H9 (cell line): ENCODE results near the gene CHRNA9. TPM values are rescaled to one million over a fixed set of nuclear protein-coding genes. Genes with fewer than 3 reads are reported as not detected.

Experiments
- DNase-seq: peaks from one replicate; pipeline ENCODE4 v3.0.0-alpha.2; 2017
- H2AFZ ChIP-seq: one replicate; pipeline ENCODE4 v1.6.1; 2013; ENCODE audit warnings: mild to moderate bottlenecking, low read length, control low read depth, moderate library complexity
- H2AK5ac ChIP-seq: 2 replicates; pipeline ENCODE4 v1.6.1; 2013; ENCODE audit warnings: low read length, control low read depth, mixed read lengths; ENCODE audit not compliant: insufficient read length
- H2BK120ac ChIP-seq: one replicate; pipeline ENCODE4 v1.6.1; 2013; ENCODE audit warnings: low read depth, mild to moderate bottlenecking, low read length, control low read depth, inconsistent platforms; ENCODE audit not compliant: poor library complexity, severe bottlenecking
- H2BK12ac ChIP-seq: 2 replicates; pipeline ENCODE4 v1.6.1; 2013; ENCODE audit warnings: low read length, control low read depth, mixed read lengths, low read depth; ENCODE audit not compliant: insufficient read length
- H2BK15ac ChIP-seq: 2 replicates; pipeline ENCODE4 v1.6.1; 2013; ENCODE audit warnings: low read depth, low read length, control low read depth
- H2BK20ac ChIP-seq: one replicate; pipeline ENCODE4 v1.6.1; 2013; ENCODE audit warnings: low read depth, mild to moderate bottlenecking, low read length, control low read depth, inconsistent platforms; ENCODE audit not compliant: poor library complexity, severe bottlenecking
- H2BK5ac ChIP-seq: 2 replicates; pipeline ENCODE4 v1.6.1; 2013; ENCODE audit warnings: low read length, control low read depth, mixed read lengths; ENCODE audit not compliant: insufficient read length
- H3K14ac ChIP-seq: 2 replicates; pipeline ENCODE4 v1.6.1; 2013; ENCODE audit warnings: low read length, control low read depth; ENCODE audit not compliant: insufficient read depth
- H3K18ac ChIP-seq: 2 replicates; pipeline ENCODE4 v1.6.1; 2013; ENCODE audit warnings: low read depth, mild to moderate bottlenecking, mixed read lengths, low read length, control low read depth; ENCODE audit not compliant: insufficient read length
- H3K23ac ChIP-seq: 2 replicates; pipeline ENCODE4 v1.6.1; 2013; ENCODE audit warnings: low read length, control low read depth, mixed read lengths, low read depth; ENCODE audit not compliant: insufficient read length
- H3K23me2 ChIP-seq: 2 replicates; pipeline ENCODE4 v1.6.1; 2013; ENCODE audit warnings: low read depth, mild to moderate bottlenecking, mixed read lengths, low read length, control low read depth; ENCODE audit not compliant: insufficient read length, poor library complexity, severe bottlenecking
- H3K27ac ChIP-seq: 2 replicates; pipeline ENCODE4 v1.5.1; 2013; ENCODE audit warnings: low read length, control low read depth, mixed read lengths, low read depth; ENCODE audit not compliant: insufficient read length
- H3K27me3 ChIP-seq: 2 replicates; pipeline ENCODE4 v1.6.1; 2013; ENCODE audit warnings: low read length, control low read depth, inconsistent platforms; ENCODE audit not compliant: insufficient read depth
- H3K4ac ChIP-seq: 2 replicates; pipeline ENCODE4 v1.6.1; 2013; ENCODE audit warnings: low read depth, mild to moderate bottlenecking, control low read depth, inconsistent platforms, low read length, moderate library complexity
- H3K4me1 ChIP-seq: 2 replicates; pipeline ENCODE4 v1.6.1; 2013; ENCODE audit warnings: low read length, control low read depth, inconsistent platforms; ENCODE audit not compliant: insufficient read depth
- H3K4me2 ChIP-seq: 2 replicates; pipeline ENCODE4 v1.6.1; 2013; ENCODE audit warnings: low read length, control low read depth, mixed read lengths; ENCODE audit not compliant: insufficient read length, insufficient read depth
- H3K56ac ChIP-seq: 2 replicates; pipeline ENCODE4 v1.6.1; 2013; ENCODE audit warnings: low read depth, mild to moderate bottlenecking, mixed read lengths, low read length, control low read depth; ENCODE audit not compliant: insufficient read length
- H3K79me1 ChIP-seq: 2 replicates; pipeline ENCODE4 v1.6.1; 2013; ENCODE audit warnings: low read depth, mild to moderate bottlenecking, moderate library complexity, low read length, control low read depth, inconsistent platforms; ENCODE audit not compliant: insufficient read depth, poor library complexity, severe bottlenecking
- H3K79me2 ChIP-seq: 2 replicates; pipeline ENCODE4 v1.6.1; 2013; ENCODE audit warnings: low read length, control low read depth, inconsistent platforms; ENCODE audit not compliant: insufficient read depth
- H3K9ac ChIP-seq: 2 replicates; pipeline ENCODE4 v1.6.1; 2013; ENCODE audit warnings: low read length, control low read depth, mixed read lengths; ENCODE audit not compliant: insufficient read length; ENCODE audit errors: extremely low read depth
- H3K9me3 ChIP-seq: one replicate; pipeline ENCODE4 v1.6.1; 2013; ENCODE audit warnings: low read depth, low read length, inconsistent platforms; ENCODE audit not compliant: control insufficient read depth
- H3T11ph ChIP-seq: one replicate; pipeline ENCODE4 v1.6.1; 2013; ENCODE audit warnings: mild to moderate bottlenecking, low read length, control low read depth, inconsistent platforms
- H4K20me1 ChIP-seq: one replicate; pipeline ENCODE4 v1.6.1; 2013; ENCODE audit not compliant: control insufficient read depth, insufficient read length, insufficient read depth
- H4K5ac ChIP-seq: 2 replicates; pipeline ENCODE4 v1.6.1; 2013; ENCODE audit warnings: low read depth, mild to moderate bottlenecking, mixed read lengths, low read length, control low read depth; ENCODE audit not compliant: insufficient read length
- H4K8ac ChIP-seq: replicated peaks from 2 replicates; pipeline ENCODE4 v1.6.1; 2013; ENCODE audit warnings: low read length, control low read depth, mixed read lengths, low read depth; ENCODE audit not compliant: insufficient read length
- H4K91ac ChIP-seq: 2 replicates; pipeline ENCODE4 v1.6.1; 2013; ENCODE audit warnings: low read depth, mild to moderate bottlenecking, moderate library complexity, mixed read lengths, low read length, control low read depth; ENCODE audit not compliant: insufficient read length
- H3K27ac Mint-ChIP-seq, 3 experiments: 2 replicates in 2 of 3; 3 replicates in 1 of 3; pipeline ENCODE4 v1.8.0; 2020 to 2021; ENCODE audit warnings: mixed read lengths in 3 of 3, mild to moderate bottlenecking in 1 of 3, moderate library complexity in 1 of 3
- H3K27me3 Mint-ChIP-seq: 2 replicates; pipeline ENCODE4 v1.8.0; 2021; ENCODE audit warnings: low read depth, mild to moderate bottlenecking, moderate library complexity, mixed read lengths
- H3K36me3 Mint-ChIP-seq, 3 experiments: 2 replicates in 2 of 3; 3 replicates in 1 of 3; pipeline ENCODE4 v1.8.0; 2020 to 2021; ENCODE audit warnings: low read depth in 3 of 3, mixed read lengths in 3 of 3; ENCODE audit not compliant: insufficient read depth in 1 of 3
- H3K4me1 Mint-ChIP-seq, 2 experiments: 2 replicates each; pipeline ENCODE4 v1.8.0; 2020; ENCODE audit warnings: mixed read lengths in 2 of 2
- H3K4me3 Mint-ChIP-seq, 2 experiments: 2 replicates in 1 of 2; 3 replicates in 1 of 2; pipeline ENCODE4 v1.8.0; 2020 to 2021; ENCODE audit warnings: mild to moderate bottlenecking in 2 of 2, mixed read lengths in 2 of 2, moderate library complexity in 1 of 2
- H3K9me3 Mint-ChIP-seq, 2 experiments: 2 replicates in 1 of 2; 3 replicates in 1 of 2; pipeline ENCODE4 v1.8.0; 2020; ENCODE audit warnings: mild to moderate bottlenecking in 2 of 2, mixed read lengths in 2 of 2, moderate library complexity in 1 of 2
- WGBS: extraction: QIAGEN DNeasy Blood & Tissue Kit; methylation state at CpG from one replicate; pipeline ENCODE4 v1.1.7; 2013; ENCODE audit warnings: missing lambda C conversion rate, low lambda C conversion rate, mixed read lengths; ENCODE audit not compliant: insufficient read length; ENCODE audit errors: extremely low coverage; 5-methylcytosine and 5-hydroxymethylcytosine counted together
- total RNA-seq: library from RNA; stranded (reverse); gene quantifications from 2 replicates; pipeline ENCODE4 v1.2.1, GENCODE V29; 2021
- TF ChIP-seq, protein P1 (sequence below): fragments of 200-600 bp; sonication (generic); conservative IDR thresholded peaks from 3 replicates; pipeline ENCODE4 v1.8.0; 2021; ENCODE audit warnings: antibody characterized with exemption, mild to moderate bottlenecking

CHRNA9 gene
- total RNA-seq, 1 experiment from 2014 or later = 1.2 TPM

DNA sequence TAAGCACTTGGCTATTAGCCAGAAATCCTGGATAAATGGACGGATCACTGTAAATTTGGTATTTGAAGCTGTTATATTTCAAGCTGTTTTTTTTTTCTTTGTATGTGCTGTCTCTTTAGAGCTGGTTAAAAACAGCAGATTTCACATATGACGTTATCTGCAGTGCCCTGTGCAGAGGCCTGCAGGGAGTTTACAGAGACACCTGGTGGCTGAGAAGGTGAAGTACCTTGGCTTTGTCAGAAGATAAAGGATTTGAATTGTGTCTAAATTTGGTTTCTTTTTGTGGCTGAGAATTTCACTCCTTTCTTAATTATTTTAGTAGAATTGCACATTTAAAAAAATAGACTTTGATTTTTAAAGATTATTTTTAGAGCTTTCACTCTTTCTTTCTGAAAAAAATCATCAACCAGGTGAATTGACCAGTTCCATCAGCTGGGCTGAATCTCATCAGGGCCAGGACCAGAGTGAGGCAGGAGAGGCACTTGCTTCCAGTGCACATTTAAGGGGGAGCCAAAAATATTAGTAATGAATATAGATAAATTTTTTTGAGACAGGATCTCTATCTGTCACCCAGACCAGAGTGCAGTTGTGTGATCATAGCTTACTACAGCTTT lies 9.6 kb upstream of the CHRNA9 start:
- no peak overlapping the region for H3K4ac ChIP-seq
- no peaks in the 10 kb centered on the region for H3K36me3 Mint-ChIP-seq
- no CpG with 5 or more reads among the region's 2 CpGs for WGBS
- peaks cover 14% of the 10 kb centered on the region; the same call in 1 of the 2 replicates for H3K4me1 ChIP-seq
- no peaks in the 10 kb centered on the region for H3K23me2 ChIP-seq
- H3K4me3 Mint-ChIP-seq = no peak overlapping the region
- H3K27ac ChIP-seq = no peak overlapping the region
- peaks cover 26 to 32% of the 10 kb centered on the region in 2 experiments for H3K4me1 Mint-ChIP-seq
- no peak overlapping the region for H3K56ac ChIP-seq
- no peak overlapping the region for H3K4me2 ChIP-seq
- H3K9me3 ChIP-seq = no peaks in the 10 kb centered on the region
- peaks cover 0 to 2% of the 10 kb centered on the region in 2 experiments; a peak in 1 of 5 replicates for H3K9me3 Mint-ChIP-seq
- no peak overlapping the region for H3T11ph ChIP-seq
- H4K5ac ChIP-seq = no peak overlapping the region
- TF ChIP-seq, protein P1, sequence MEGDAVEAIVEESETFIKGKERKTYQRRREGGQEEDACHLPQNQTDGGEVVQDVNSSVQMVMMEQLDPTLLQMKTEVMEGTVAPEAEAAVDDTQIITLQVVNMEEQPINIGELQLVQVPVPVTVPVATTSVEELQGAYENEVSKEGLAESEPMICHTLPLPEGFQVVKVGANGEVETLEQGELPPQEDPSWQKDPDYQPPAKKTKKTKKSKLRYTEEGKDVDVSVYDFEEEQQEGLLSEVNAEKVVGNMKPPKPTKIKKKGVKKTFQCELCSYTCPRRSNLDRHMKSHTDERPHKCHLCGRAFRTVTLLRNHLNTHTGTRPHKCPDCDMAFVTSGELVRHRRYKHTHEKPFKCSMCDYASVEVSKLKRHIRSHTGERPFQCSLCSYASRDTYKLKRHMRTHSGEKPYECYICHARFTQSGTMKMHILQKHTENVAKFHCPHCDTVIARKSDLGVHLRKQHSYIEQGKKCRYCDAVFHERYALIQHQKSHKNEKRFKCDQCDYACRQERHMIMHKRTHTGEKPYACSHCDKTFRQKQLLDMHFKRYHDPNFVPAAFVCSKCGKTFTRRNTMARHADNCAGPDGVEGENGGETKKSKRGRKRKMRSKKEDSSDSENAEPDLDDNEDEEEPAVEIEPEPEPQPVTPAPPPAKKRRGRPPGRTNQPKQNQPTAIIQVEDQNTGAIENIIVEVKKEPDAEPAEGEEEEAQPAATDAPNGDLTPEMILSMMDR = peak; percentile 91
- no peaks in the 10 kb centered on the region for H4K20me1 ChIP-seq
- H3K27me3 Mint-ChIP-seq = no peaks in the 10 kb centered on the region; the same call in none of the 2 replicates
- no peak overlapping the region for H2AK5ac ChIP-seq
- H2BK20ac ChIP-seq = no peak overlapping the region
- H4K91ac ChIP-seq = no peak overlapping the region
- H2AFZ ChIP-seq = no peak overlapping the region
- no peak overlapping the region for H2BK12ac ChIP-seq
- H4K8ac ChIP-seq = no peak overlapping the region
- H3K14ac ChIP-seq = no peak overlapping the region
- H3K18ac ChIP-seq = no peak overlapping the region
- H3K79me1 ChIP-seq = no peaks in the 10 kb centered on the region
- H3K79me2 ChIP-seq = no peaks in the 10 kb centered on the region
- no peak overlapping the region for H2BK5ac ChIP-seq
- no peak overlapping the region for H2BK15ac ChIP-seq
- H3K27ac Mint-ChIP-seq = no peak overlapping the region
- H3K9ac ChIP-seq = no peak overlapping the region
- no peak for DNase-seq
- no peaks in the 10 kb centered on the region for H3K27me3 ChIP-seq
- peak overlapping the region; percentile 23 for H2BK120ac ChIP-seq
- H3K23ac ChIP-seq = no peak overlapping the region
